Lower leg skin (tissue), 3 donors: ENCODE data around the gene ACADM.

ENCODE experiments used
- POLR2A ChIP-seq, 2 donors: fragments of 450-650 bp; IDR thresholded peaks; one replicate each; pipeline ENCODE4 v1.6.1; 2016 to 2017; ENCODE audit warnings: antibody characterized with exemption in 2 of 2, mild to moderate bottlenecking in 1 of 2, moderate library complexity in 1 of 2
- TF ChIP-seq, protein P1 (sequence below), 3 donors: fragments of 450-650 bp; IDR thresholded peaks; one replicate each; pipeline ENCODE4 v1.5.1; 2016; ENCODE audit warnings: antibody characterized with exemption in 3 of 3, mild to moderate bottlenecking in 3 of 3, moderate library complexity in 2 of 3

DNA sequence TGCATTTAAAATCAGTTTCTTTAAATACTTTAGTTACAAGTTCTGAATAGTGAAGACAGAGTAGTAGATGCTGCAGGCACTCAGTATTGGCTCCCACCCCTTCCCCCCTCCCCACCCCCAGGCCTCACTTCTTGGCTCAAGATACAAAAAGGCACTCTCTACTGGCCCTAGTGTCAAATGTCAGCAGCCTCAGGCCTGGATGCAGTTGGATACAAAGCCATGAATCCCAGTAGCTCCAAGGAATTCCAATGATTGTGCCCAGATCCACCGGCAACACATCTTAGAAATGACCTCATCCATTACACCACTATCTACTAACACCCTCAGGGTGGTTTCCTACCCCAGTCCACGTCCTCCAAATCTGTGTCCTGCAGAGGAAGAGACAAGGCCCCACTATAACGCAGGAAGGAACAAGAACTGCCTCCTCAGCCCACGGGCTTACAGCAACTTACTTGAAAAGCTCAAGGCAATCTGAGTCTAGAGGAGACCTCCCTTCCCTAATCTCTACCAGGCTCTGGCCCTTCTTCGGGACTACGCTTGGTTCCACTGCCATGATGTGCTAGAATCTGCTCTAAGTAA is 17.6 kb downstream of the ACADM start:
- TF ChIP-seq, protein P1, sequence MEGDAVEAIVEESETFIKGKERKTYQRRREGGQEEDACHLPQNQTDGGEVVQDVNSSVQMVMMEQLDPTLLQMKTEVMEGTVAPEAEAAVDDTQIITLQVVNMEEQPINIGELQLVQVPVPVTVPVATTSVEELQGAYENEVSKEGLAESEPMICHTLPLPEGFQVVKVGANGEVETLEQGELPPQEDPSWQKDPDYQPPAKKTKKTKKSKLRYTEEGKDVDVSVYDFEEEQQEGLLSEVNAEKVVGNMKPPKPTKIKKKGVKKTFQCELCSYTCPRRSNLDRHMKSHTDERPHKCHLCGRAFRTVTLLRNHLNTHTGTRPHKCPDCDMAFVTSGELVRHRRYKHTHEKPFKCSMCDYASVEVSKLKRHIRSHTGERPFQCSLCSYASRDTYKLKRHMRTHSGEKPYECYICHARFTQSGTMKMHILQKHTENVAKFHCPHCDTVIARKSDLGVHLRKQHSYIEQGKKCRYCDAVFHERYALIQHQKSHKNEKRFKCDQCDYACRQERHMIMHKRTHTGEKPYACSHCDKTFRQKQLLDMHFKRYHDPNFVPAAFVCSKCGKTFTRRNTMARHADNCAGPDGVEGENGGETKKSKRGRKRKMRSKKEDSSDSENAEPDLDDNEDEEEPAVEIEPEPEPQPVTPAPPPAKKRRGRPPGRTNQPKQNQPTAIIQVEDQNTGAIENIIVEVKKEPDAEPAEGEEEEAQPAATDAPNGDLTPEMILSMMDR (IDR thresholded peaks at IDR 0.05), result no peak
- TF ChIP-seq POLR2A (IDR thresholded peaks at IDR 0.05), result no peak
